CD4-positive, alpha-beta T cell (primary cell): Measurements from ENCODE around the gene ABHD14A. TPM values are rescaled to one million over a fixed set of nuclear protein-coding genes. Genes with fewer than 3 reads are reported as not detected.

Source experiments
- ATAC-seq: fragments of 200-7000 bp; cut with Tn5 transposase; one replicate; pipeline ENCODE4 v1.10.0; 2022; ENCODE audit warnings: mild to moderate bottlenecking; ENCODE audit not compliant: poor library complexity
- CTCF ChIA-PET: fragments of 350-600 bp; sonication (Branson Sonifier 250); formaldehyde crosslinking; loops from one replicate; lab custom pipeline; 2021; ENCODE audit warnings: antibody characterized with exemption, inconsistent platforms; lab: Charles Lee
- POLR2A ChIA-PET: fragments of 350-600 bp; sonication (Branson Sonifier 250); formaldehyde crosslinking; loops from one replicate; lab custom pipeline; 2021; ENCODE audit warnings: antibody characterized with exemption, inconsistent platforms; lab: Charles Lee
- DNase-seq, 14 experiments: peaks; one replicate each; pipeline ENCODE4 v3.0.0-alpha.2; 2013 to 2020; ENCODE audit warnings: mixed read lengths in 2 of 14
- H3K27ac ChIP-seq, 2 donors: one replicate each; pipeline versions ENCODE4 v1.5.1 to v1.7.0; 2013; ENCODE audit warnings: low read length in 2 of 2, low read depth in 1 of 2, mild to moderate bottlenecking in 1 of 2
- H3K27me3 ChIP-seq, 2 experiments: 1 replicate in 1 of 2; 2 replicates in 1 of 2; pipeline versions ENCODE4 v1.6.1 to v1.7.0; 2013; ENCODE audit warnings: low read length in 2 of 2, control low read depth in 1 of 2, mild to moderate bottlenecking in 1 of 2, moderate library complexity in 1 of 2; ENCODE audit not compliant: insufficient read depth in 2 of 2, control insufficient read depth in 1 of 2
- H3K36me3 ChIP-seq: one replicate; pipeline ENCODE4 v1.6.1; 2013; ENCODE audit warnings: low read length, control low read depth; ENCODE audit not compliant: insufficient read depth
- H3K4me1 ChIP-seq: one replicate; pipeline ENCODE4 v1.6.1; 2013; ENCODE audit warnings: low read length, control low read depth; ENCODE audit not compliant: insufficient read depth
- H3K4me3 ChIP-seq: one replicate; pipeline ENCODE4 v1.5.1; 2013; ENCODE audit warnings: mild to moderate bottlenecking, low read length, moderate library complexity
- H3K9me3 ChIP-seq, 2 experiments: 1 replicate in 1 of 2; 2 replicates in 1 of 2; pipeline versions ENCODE4 v1.6.1 to v1.7.0; 2013; ENCODE audit warnings: low read length in 2 of 2, mild to moderate bottlenecking in 2 of 2, control low read depth in 1 of 2, moderate library complexity in 1 of 2; ENCODE audit not compliant: control insufficient read depth in 1 of 2, insufficient read depth in 1 of 2
- H3K27ac Mint-ChIP-seq: one replicate; pipeline ENCODE4 v1.8.0; 2020; ENCODE audit warnings: mixed read lengths
- H3K27me3 Mint-ChIP-seq: one replicate; pipeline ENCODE4 v1.8.0; 2021; ENCODE audit warnings: mixed read lengths
- H3K36me3 Mint-ChIP-seq: one replicate; pipeline ENCODE4 v1.8.0; 2021; ENCODE audit warnings: low read depth, mixed read lengths
- H3K4me1 Mint-ChIP-seq: one replicate; pipeline ENCODE4 v1.8.0; 2021; ENCODE audit warnings: low read depth, mixed read lengths
- H3K4me3 Mint-ChIP-seq: one replicate; pipeline ENCODE4 v1.8.0; 2020; ENCODE audit warnings: mild to moderate bottlenecking, mixed read lengths
- H3K9me3 Mint-ChIP-seq: one replicate; pipeline ENCODE4 v1.8.0; 2020; ENCODE audit warnings: mixed read lengths
- CTCF ChIP-seq: fragments of 200-600 bp; IDR thresholded peaks from one replicate; pipeline ENCODE4 v1.8.0; 2022; ENCODE audit warnings: antibody characterized with exemption, mild to moderate bottlenecking
- intact Hi-C, 2 experiments: fragments of 100-400 bp; cut with DNase I in 1 of 2; cut with micrococcal nuclease in 1 of 2; formaldehyde crosslinking; loops; one replicate each; pipeline versions ENCODE4 v1.15.1 to v1.9.0; 2023 to 2025; cut with DNase I, micrococcal nuclease
- total RNA-seq, 174 experiments: library from RNA in 2 of 174; stranded (reverse) in 2 of 174; gene quantifications; one replicate each; pipeline ENCODE4 v1.2.3 and lab custom pipeline; 2021 to 2026

ABHD14A gene
- total RNA-seq, 2 experiments from 2014 or later = 9.5 to 10.6 TPM

- CTCF ChIA-PET = no interaction called here
- no peaks in the 10 kb centered on the region for H3K4me1 Mint-ChIP-seq
- H3K36me3 Mint-ChIP-seq = peaks cover 4% of the 10 kb centered on the region
- DNase-seq (no peak), ATAC-seq (no peak)
- no peak overlapping the region for H3K4me3 Mint-ChIP-seq
- H3K27ac Mint-ChIP-seq = no peak overlapping the region
- H3K9me3 Mint-ChIP-seq = no peaks in the 10 kb centered on the region
- H3K27me3 Mint-ChIP-seq = peaks cover 12% of the 10 kb centered on the region
- POLR2A ChIA-PET = no interaction called here
- intact Hi-C loops = no loop called here
- H3K27ac ChIP-seq = no peak overlapping the region
- peaks cover 20% of the 10 kb centered on the region for H3K4me1 ChIP-seq
- peaks cover 2% of the 10 kb centered on the region for H3K36me3 ChIP-seq
- no peak overlapping the region for H3K4me3 ChIP-seq
- peaks cover 0 to 6% of the 10 kb centered on the region in 2 experiments for H3K9me3 ChIP-seq
- peaks cover 17 to 18% of the 10 kb centered on the region in 2 experiments for H3K27me3 ChIP-seq
- TF ChIP-seq CTCF = no peak
These were observed 15.2 kb upstream of the ABHD14A start for GRCh38 chr3:51959651-51960050.

GRCh38 chr3:51960386-51960785 is 14.5 kb upstream of the ABHD14A start:
- no peak overlapping the region for H3K27ac Mint-ChIP-seq
- no peak for TF ChIP-seq CTCF
- CTCF ChIA-PET = no interaction called here
- peaks cover 2% of the 10 kb centered on the region for H3K4me1 Mint-ChIP-seq
- POLR2A ChIA-PET = no interaction called here
- Histone ChIP-seq H3K4me1 (peaks cover 16% of the 10 kb centered on the region), H3K27ac (no peak overlapping the region), H3K4me3 (no peak overlapping the region), H3K9me3 (peaks cover 0 to 2% of the 10 kb centered on the region in 2 experiments), H3K36me3 (peaks cover 2% of the 10 kb centered on the region), H3K27me3 (peaks cover 11 to 12% of the 10 kb centered on the region in 2 experiments)
- H3K4me3 Mint-ChIP-seq = no peak overlapping the region
- peaks cover 4% of the 10 kb centered on the region for H3K36me3 Mint-ChIP-seq
- intact Hi-C loops = no loop called here
- DNase-seq = no peak
- no peak for ATAC-seq
- peaks cover 5% of the 10 kb centered on the region for H3K27me3 Mint-ChIP-seq
- no peaks in the 10 kb centered on the region for H3K9me3 Mint-ChIP-seq

- peaks cover 8% of the 10 kb centered on the region for H3K4me1 Mint-ChIP-seq
- H3K36me3 Mint-ChIP-seq = peaks cover 4% of the 10 kb centered on the region
- peaks cover 9% of the 10 kb centered on the region in 2 experiments for H3K27me3 ChIP-seq
- intact Hi-C loops = no loop called here
- peaks cover 2% of the 10 kb centered on the region for H3K36me3 ChIP-seq
- ChIA-PET POLR2A (no interaction called here), CTCF (no interaction called here)
- ATAC-seq (no peak), DNase-seq (no peak)
- H3K9me3 Mint-ChIP-seq = no peaks in the 10 kb centered on the region
- no peak overlapping the region for H3K4me3 Mint-ChIP-seq
- H3K27ac Mint-ChIP-seq = no peak overlapping the region
- peaks cover 5% of the 10 kb centered on the region for H3K27me3 Mint-ChIP-seq
- TF ChIP-seq CTCF = no peak
- H3K27ac ChIP-seq = no peak overlapping the region
- peaks cover 18% of the 10 kb centered on the region for H3K4me1 ChIP-seq
- no peaks in the 10 kb centered on the region for H3K9me3 ChIP-seq
- no peak overlapping the region for H3K4me3 ChIP-seq
These were observed 13.9 kb upstream of the ABHD14A start for GRCh38 chr3:51961011-51961410.
